Smooth muscle cell (in vitro differentiated cells): ENCODE measurements around the gene HMGB4. TPM values are rescaled to one million over a fixed set of nuclear protein-coding genes. Genes with fewer than 3 reads are reported as not detected.

Experiments
- DNase-seq: peaks from one replicate; lab custom pipeline; 2025; ENCODE audit not compliant: unreplicated experiment; lab: John Stamatoyannopoulos, UW
- H2AFZ ChIP-seq: fragments of 200-600 bp; sonication (generic); 2 replicates; pipeline ENCODE4 v1.6.0; 2016; ENCODE audit warnings: antibody characterized with exemption, low read depth, mild to moderate bottlenecking
- H3F3A ChIP-seq: fragments of 200-600 bp; sonication (generic); 2 replicates; pipeline ENCODE4 v1.6.0; 2017; ENCODE audit warnings: antibody characterized with exemption, low read depth
- H3K27ac ChIP-seq: fragments of 200-600 bp; sonication (generic); 2 replicates; pipeline ENCODE4 v1.5.1; 2016; ENCODE audit warnings: low read depth, mild to moderate bottlenecking
- H3K27me3 ChIP-seq: fragments of 200-600 bp; sonication (generic); 2 replicates; pipeline ENCODE4 v1.6.1; 2016; ENCODE audit warnings: low read depth, mild to moderate bottlenecking
- H3K36me3 ChIP-seq: fragments of 200-600 bp; sonication (generic); 2 replicates; pipeline ENCODE4 v1.5.1; 2016; ENCODE audit warnings: low read depth
- H3K4me1 ChIP-seq: fragments of 200-600 bp; sonication (generic); 2 replicates; pipeline ENCODE4 v1.5.1; 2016; ENCODE audit warnings: low read depth
- H3K4me2 ChIP-seq: fragments of 200-600 bp; sonication (generic); 2 replicates; pipeline ENCODE4 v1.6.0; 2016; ENCODE audit warnings: mild to moderate bottlenecking
- H3K4me3 ChIP-seq: fragments of 200-600 bp; sonication (generic); 2 replicates; pipeline ENCODE4 v1.5.1; 2016; ENCODE audit warnings: mild to moderate bottlenecking
- H3K79me2 ChIP-seq: fragments of 200-600 bp; sonication (generic); 2 replicates; pipeline ENCODE4 v1.6.0; 2016; ENCODE audit warnings: low read depth, mild to moderate bottlenecking
- H3K9ac ChIP-seq: fragments of 200-600 bp; sonication (generic); 2 replicates; pipeline ENCODE4 v1.6.0; 2016; ENCODE audit warnings: low read depth
- H3K9me3 ChIP-seq: fragments of 200-600 bp; sonication (generic); replicated peaks from 2 replicates; pipeline ENCODE4 v1.5.1; 2016; ENCODE audit warnings: low read depth
- H4K20me1 ChIP-seq: fragments of 200-600 bp; sonication (generic); 2 replicates; pipeline ENCODE4 v1.6.0; 2016; ENCODE audit warnings: low read depth
- CTCF ChIP-seq: fragments of 200-600 bp; sonication (generic); IDR thresholded peaks from 2 replicates; pipeline ENCODE4 v1.5.1; 2017; ENCODE audit warnings: borderline replicate concordance, mild to moderate bottlenecking, antibody characterized with exemption; ENCODE audit not compliant: insufficient read depth, poor library complexity, severe bottlenecking
- WGBS: methylation state at CpG from one replicate; pipeline ENCODE4 v1.1.7; 2016; ENCODE audit warnings: low lambda C conversion rate; 5-methylcytosine and 5-hydroxymethylcytosine counted together
- polyA plus RNA-seq: library from polyadenylated mRNA; unstranded; fragments of >200 nt; fragmentation: Nextera tagmentation; extraction: Ambion mirVana; gene quantifications from 2 replicates; pipeline ENCODE4 v1.2.1, GENCODE V29; 2016
- total RNA-seq: library from RNA; depleted of rRNA; stranded (reverse); fragments of >200 nt; gene quantifications from 2 replicates; pipeline ENCODE4 v1.2.3, GENCODE V29; 2014

Gene HMGB4
- total and polyA plus RNA-seq, 2 experiments from 2014 or later: not detected

DNA sequence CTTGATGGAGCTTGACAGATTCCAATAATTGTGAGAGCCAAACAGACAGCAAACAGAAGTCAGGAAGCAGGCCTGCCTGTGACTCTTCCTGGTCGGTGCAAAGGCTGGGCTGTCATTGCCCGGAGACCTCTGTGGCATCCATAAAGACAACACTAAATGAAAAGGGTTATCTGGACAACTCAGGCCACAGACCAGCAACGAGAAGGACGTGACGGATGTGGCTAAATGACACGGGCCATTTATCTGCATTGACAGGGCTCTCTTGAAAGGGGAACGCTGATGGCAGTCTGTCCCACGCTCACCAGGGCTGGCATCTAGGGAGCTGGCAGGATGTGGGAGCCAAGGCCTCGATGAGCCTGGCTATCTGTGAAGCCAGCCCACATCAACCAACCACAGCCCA lies 35.0 kb downstream of the HMGB4 start:
- no peak for TF ChIP-seq CTCF
- Histone ChIP-seq H3K4me2 (no peak overlapping the region), H3K4me1 (no peaks in the 10 kb centered on the region), H2AFZ (no peak overlapping the region), H3K9ac (no peak overlapping the region), H3K79me2 (no peaks in the 10 kb centered on the region), H3F3A (no peaks in the 10 kb centered on the region), H3K36me3 (no peaks in the 10 kb centered on the region), H3K27me3 (peaks cover 7% of the 10 kb centered on the region), H3K9me3 (no peaks in the 10 kb centered on the region), H3K27ac (no peak overlapping the region), H4K20me1 (no peaks in the 10 kb centered on the region), H3K4me3 (no peak overlapping the region)
- DNase-seq: no peak
- WGBS: 86% methylated on average over 9 of the region's 9 CpGs

GRCh38 chr1:33899746-33900145 lies 35.9 kb downstream of the HMGB4 start:
- no peak overlapping the region for H2AFZ ChIP-seq
- H3K36me3 ChIP-seq: no peaks in the 10 kb centered on the region
- WGBS: 84% methylated on average over 3 of the region's 3 CpGs
- H3K4me3 ChIP-seq: no peak overlapping the region
- no peak overlapping the region for H3K27ac ChIP-seq
- H3F3A ChIP-seq: no peaks in the 10 kb centered on the region
- H4K20me1 ChIP-seq: no peaks in the 10 kb centered on the region
- no peaks in the 10 kb centered on the region for H3K4me1 ChIP-seq
- H3K79me2 ChIP-seq: no peaks in the 10 kb centered on the region
- DNase-seq: no peak
- H3K9ac ChIP-seq: no peak overlapping the region
- peaks cover 7% of the 10 kb centered on the region for H3K27me3 ChIP-seq
- no peak overlapping the region for H3K4me2 ChIP-seq
- H3K9me3 ChIP-seq: no peaks in the 10 kb centered on the region
- TF ChIP-seq CTCF: no peak

DNA sequence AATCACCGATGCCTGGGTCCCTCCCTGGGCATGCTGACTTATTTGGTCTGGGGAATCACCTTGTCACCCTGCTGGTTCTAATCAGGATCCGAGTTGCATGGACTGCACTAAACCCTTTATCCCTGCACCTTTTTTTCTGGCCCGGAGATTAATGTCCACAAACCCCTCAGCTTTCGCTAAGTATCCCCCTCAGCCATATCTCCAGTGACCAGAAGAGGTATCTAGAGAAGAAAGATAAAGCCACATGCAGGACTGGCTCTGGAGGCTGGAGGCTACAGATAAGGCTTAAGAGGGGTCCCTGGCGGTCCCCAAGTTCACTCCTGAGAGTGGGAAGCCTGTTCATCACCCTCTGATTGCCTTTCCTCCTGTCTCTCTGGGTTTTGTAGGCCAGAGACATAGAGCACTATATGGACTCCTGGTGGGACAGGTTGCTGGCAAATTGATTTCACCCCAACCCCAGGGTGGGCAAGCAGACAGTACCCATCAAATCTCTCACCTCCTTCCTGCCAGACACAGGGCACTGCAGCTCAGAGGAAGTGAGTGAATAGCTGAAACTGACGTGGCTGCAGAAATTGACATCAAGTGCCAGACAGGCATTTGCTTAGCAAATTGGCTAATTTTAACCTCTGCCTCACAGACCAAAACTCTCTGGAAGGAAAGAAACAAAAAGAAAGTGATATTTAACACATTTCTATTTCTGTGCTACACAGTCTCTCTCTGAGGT lies 38.8 kb downstream of the HMGB4 start:
- Histone ChIP-seq H3K79me2 (no peaks in the 10 kb centered on the region), H2AFZ (no peak overlapping the region), H3K27me3 (peaks cover 7% of the 10 kb centered on the region), H3K36me3 (no peaks in the 10 kb centered on the region), H3K4me2 (no peak overlapping the region), H4K20me1 (no peaks in the 10 kb centered on the region), H3K9me3 (no peaks in the 10 kb centered on the region), H3F3A (no peaks in the 10 kb centered on the region), H3K4me3 (no peak overlapping the region), H3K4me1 (no peaks in the 10 kb centered on the region), H3K27ac (no peak overlapping the region), H3K9ac (no peak overlapping the region)
- WGBS: 68% methylated on average over 6 of the region's 6 CpGs
- DNase-seq: no peak
- no peak for TF ChIP-seq CTCF

DNA sequence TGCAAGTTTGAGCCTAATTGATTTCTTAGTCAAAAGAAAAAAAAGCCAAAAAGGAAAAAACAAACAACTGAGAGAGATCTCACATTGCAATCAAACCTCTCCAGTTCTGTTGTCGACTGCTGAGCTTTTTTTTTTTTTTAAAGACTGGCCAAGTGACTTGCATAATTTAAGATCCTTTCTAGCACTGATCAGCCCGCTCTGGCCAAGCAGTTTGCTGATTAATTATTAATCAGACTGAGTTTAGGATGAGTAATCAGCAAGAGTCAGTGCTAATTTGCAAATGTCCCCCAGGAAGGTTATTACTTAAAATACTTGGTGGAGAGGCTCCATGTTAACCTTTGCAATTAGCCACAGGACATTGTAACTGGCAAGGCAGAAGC lies 39.3 kb downstream of the HMGB4 start:
- H3K4me1 ChIP-seq: no peaks in the 10 kb centered on the region
- H3K79me2 ChIP-seq: no peaks in the 10 kb centered on the region
- H3K27me3 ChIP-seq: peaks cover 7% of the 10 kb centered on the region
- H3K36me3 ChIP-seq: no peaks in the 10 kb centered on the region
- no peak overlapping the region for H3K4me3 ChIP-seq
- H3F3A ChIP-seq: no peaks in the 10 kb centered on the region
- DNase-seq: no peak
- no peak overlapping the region for H3K9ac ChIP-seq
- no peak for TF ChIP-seq CTCF
- no peak overlapping the region for H3K4me2 ChIP-seq
- 54% methylated on average over 2 of the region's 2 CpGs for WGBS
- no peak overlapping the region for H3K27ac ChIP-seq
- H4K20me1 ChIP-seq: no peaks in the 10 kb centered on the region
- no peak overlapping the region for H2AFZ ChIP-seq
- no peaks in the 10 kb centered on the region for H3K9me3 ChIP-seq
